Measurements from ENCODE around the gene CNGA3. TPM values are rescaled to one million over a fixed set of nuclear protein-coding genes. Genes with fewer than 3 reads are reported as not detected.
A peak's percentile ranks its signal among the peaks of the same experiment; 100 is the strongest.

The CNGA3 gene
- total and polyA plus RNA-seq, 10 of the 15 experiments (the other 5 are each of a cell fraction or from before 2014, with no cell fraction given): not detected

DNA sequence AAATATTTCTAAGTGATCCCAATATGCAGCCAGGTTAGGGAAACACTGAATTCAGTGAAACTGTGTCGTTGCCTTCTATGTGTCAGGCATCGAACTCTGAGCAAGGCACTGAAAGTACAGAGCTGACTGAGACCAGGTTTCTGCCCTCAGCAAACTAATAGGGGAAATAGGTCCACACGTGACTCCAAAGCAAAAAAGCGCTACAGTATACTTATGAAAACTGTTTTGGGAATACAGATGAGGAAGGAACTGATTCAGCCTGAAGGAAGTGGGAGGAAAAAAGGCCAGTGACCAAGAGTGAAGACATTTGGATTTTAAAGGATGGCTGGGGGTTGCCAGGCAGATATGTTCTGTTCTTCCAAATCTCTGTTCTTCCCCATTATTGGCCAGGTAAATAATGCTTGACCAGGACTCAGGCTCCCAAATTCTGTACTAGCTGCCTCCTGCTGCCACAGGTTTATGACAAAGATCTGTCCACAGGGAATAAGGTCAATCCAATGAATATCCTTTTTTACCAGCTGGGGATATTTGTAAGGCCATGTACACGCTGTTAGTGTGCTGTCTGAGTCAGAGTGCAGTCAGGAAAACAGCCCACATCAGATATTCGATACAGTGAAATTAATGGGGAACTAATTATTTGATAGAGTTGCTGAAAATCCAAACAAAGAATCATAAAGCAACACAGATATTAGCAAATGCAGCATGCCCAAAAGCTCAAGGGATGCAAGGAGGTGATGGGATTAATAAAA lies 73.9 kb downstream of the CNGA3 start (continued):
- no peak for TF ChIP-seq REST (IDR thresholded peaks at IDR 0.05; ENCODE audit: low read depth, low read length)
- no peak for TF ChIP-seq BCLAF1 (IDR thresholded peaks at IDR 0.05)

GRCh38 chr2:98422449-98422848 lies 76.2 kb downstream of the CNGA3 start:
- no peak overlapping the region for H3K9ac ChIP-seq (ENCODE audit: control insufficient read depth, insufficient read depth, low read length)
- ChIA-PET CTCF (no interaction called here), SMC1A (ENCODE audit: uncharacterized antibody, unreplicated experiment) (no interaction called here), RAD21 (ENCODE audit: unreplicated experiment) (no interaction called here), POLR2A (no interaction called here)
- H3K4me1 ChIP-seq (ENCODE audit: control insufficient read depth, insufficient read depth, low read length): no peaks in the 10 kb centered on the region
- H4K20me1 ChIP-seq (ENCODE audit: control insufficient read depth, insufficient read depth): no peaks in the 10 kb centered on the region
- FAIRE-seq: no peak
- H3K27me3 ChIP-seq (replicated peaks in 1 of 2; ENCODE audit: control insufficient read depth in 2 of 2, insufficient read depth in 2 of 2, low read length in 1 of 2): no peaks in the 10 kb centered on the region
- no peak for DNase-seq (ENCODE audit: low read depth, low spot score)
- no peak overlapping the region for H2AFZ ChIP-seq (ENCODE audit: control insufficient read depth, low read depth, low read length)
- intact Hi-C loops (cut with micrococcal nuclease; ENCODE audit: unreplicated experiment): no loop called here
- no peak overlapping the region for H3K4me2 ChIP-seq (ENCODE audit: control insufficient read depth, insufficient read depth)
- no peak overlapping the region for H3K4me3 ChIP-seq
- H3K27ac ChIP-seq (ENCODE audit: control insufficient read depth, insufficient read depth): no peak overlapping the region
- peaks cover 4% of the 10 kb centered on the region; the same call in 2 of the 3 replicates for H3K9me3 ChIP-seq (replicated peaks; ENCODE audit: control insufficient read depth, insufficient read depth, low read length)
- ATAC-seq: no peak
- H3K36me3 ChIP-seq (ENCODE audit: control insufficient read depth in 2 of 2, insufficient read depth in 2 of 2, low read length in 1 of 2): no peaks in the 10 kb centered on the region
- no TSS peak for BruUV-seq (replicated peaks)
- no peaks in the 10 kb centered on the region for H3K79me2 ChIP-seq (ENCODE audit: control insufficient read depth, insufficient read depth, low read length)
- TF ChIP-seq ZNF207 (IDR thresholded peaks at IDR 0.05; ENCODE audit: borderline replicate concordance) (no peak), CBX5 (IDR thresholded peaks at IDR 0.05; ENCODE audit: low read depth) (peak; percentile 74; the same call in 1 of the 2 replicates), SMARCA5 (IDR thresholded peaks at IDR 0.05) (no peak)
- in situ Hi-C loops (cut with MboI): loop anchor here (25.0 kb wide), 1 partner anchor 640 kb away; no protein-coding TSS in a partner anchor
